Kidney (tissue), 14 donors: Measurements from ENCODE around the gene PCMT1. TPM values are rescaled to one million over a fixed set of nuclear protein-coding genes. Genes with fewer than 3 reads are reported as not detected.

Experiments used
- DNase-seq, 5 donors: peaks; one replicate each; pipeline ENCODE4 v3.0.0-alpha.2; 2013 to 2020
- FAIRE-seq: peaks from 2 replicates; lab custom pipeline; 2012; peaks lifted over from hg19 to GRCh38; lab: Jason Lieb, UNC
- H3K27ac ChIP-seq, 2 donors: one replicate each; pipeline ENCODE4 v1.7.0; 2013; ENCODE audit warnings: low read depth in 2 of 2, low read length in 2 of 2, inconsistent platforms in 1 of 2
- H3K27me3 ChIP-seq: one replicate; pipeline ENCODE4 v1.7.1; 2013; ENCODE audit warnings: low read length, inconsistent platforms; ENCODE audit not compliant: control insufficient read depth, insufficient read depth
- H3K36me3 ChIP-seq, 3 donors: one replicate each; pipeline versions ENCODE4 v1.7.0 to v1.7.1; 2013; ENCODE audit warnings: low read length in 3 of 3, control low read depth in 1 of 3, inconsistent platforms in 1 of 3; ENCODE audit not compliant: insufficient read depth in 3 of 3, control insufficient read depth in 2 of 3
- H3K4me1 ChIP-seq, 3 donors: one replicate each; pipeline versions ENCODE4 v1.7.0 to v1.7.1; 2013; ENCODE audit warnings: low read length in 3 of 3, inconsistent platforms in 1 of 3, low read depth in 1 of 3; ENCODE audit not compliant: control insufficient read depth in 2 of 3, insufficient read depth in 2 of 3
- H3K4me3 ChIP-seq, 3 donors: one replicate each; pipeline versions ENCODE4 v1.7.0 to v1.8.1; 2013; ENCODE audit warnings: low read length in 3 of 3, control low read depth in 1 of 3, inconsistent platforms in 1 of 3
- H3K9ac ChIP-seq, 3 donors: one replicate each; pipeline versions ENCODE4 v1.7.0 to v1.7.1; 2013; ENCODE audit warnings: low read length in 3 of 3, control low read depth in 1 of 3, inconsistent platforms in 1 of 3
- H3K9me3 ChIP-seq, 3 donors: one replicate each; pipeline versions ENCODE4 v1.7.0 to v1.7.1; 2013; ENCODE audit warnings: low read length in 3 of 3, control low read depth in 1 of 3, inconsistent platforms in 1 of 3; ENCODE audit not compliant: control insufficient read depth in 2 of 3, insufficient read depth in 1 of 3
- CTCF ChIP-seq: IDR thresholded peaks from 3 replicates; pipeline ENCODE4 v1.5.1; 2012; ENCODE audit warnings: mild to moderate bottlenecking, moderate library complexity, borderline replicate concordance; ENCODE audit not compliant: insufficient read depth; ENCODE audit errors: extremely low read depth
- intact Hi-C: fragments of 100-400 bp; cut with DNase I; formaldehyde crosslinking; loops from one replicate; pipeline ENCODE4 v1.11.1; 2022
- polyA plus RNA-seq: library from polyadenylated mRNA; stranded (reverse); fragments of 350-450 nt; fragmentation: Illumina TruSeq; extraction: RNeasy Lipid Tissue Mini Kit (QIAGEN cat#74804); gene quantifications from one replicate; pipeline ENCODE4 v1.2.3, GENCODE V29; 2014; ENCODE audit warnings: low read depth, low replicate concordance; ENCODE audit not compliant: insufficient read depth
- total RNA-seq: library from RNA; stranded (reverse); fragmentation: NEBNext Ultra II Directional; extraction: Animal tissue kit (Norgen Biotek cat#: 25700); gene quantifications from one replicate; pipeline ENCODE4 v1.2.1, GENCODE V29; 2021
- donor health status: control.
- donor health status: control.
- donor health status: control.
- donor health status: control.
- donor health status: control.
- donor health status: DM: yes; HTN: yes; CAD: no.
- donor health status: Normal renal cell carcinoma (clear cell type).

PCMT1 gene
- total and polyA plus RNA-seq, 2 donors from 2014 or later: 62.8 to 71.2 TPM

- no peak for TF ChIP-seq CTCF
- H3K4me1 ChIP-seq: no peaks in the 10 kb centered on the region
- H3K27me3 ChIP-seq: no peaks in the 10 kb centered on the region
- H3K36me3 ChIP-seq: no peaks in the 10 kb centered on the region
- no peaks in the 10 kb centered on the region for H3K9me3 ChIP-seq
- no peak for FAIRE-seq
- H3K4me3 ChIP-seq: no peak overlapping the region
- no peak overlapping the region for H3K27ac ChIP-seq
- H3K9ac ChIP-seq: no peak overlapping the region
- DNase-seq: no peak
- intact Hi-C loops: no loop called here
Measured at GRCh38 chr6:149779644-149779963, 30.1 kb downstream of the PCMT1 start.

GRCh38 chr6:149781715-149782114 lies 32.2 kb downstream of the PCMT1 start:
- H3K4me3 ChIP-seq: no peak overlapping the region
- no peaks in the 10 kb centered on the region for H3K4me1 ChIP-seq
- FAIRE-seq (no peak), DNase-seq (no peak)
- no peaks in the 10 kb centered on the region for H3K36me3 ChIP-seq
- H3K27me3 ChIP-seq: no peaks in the 10 kb centered on the region
- intact Hi-C loops: no loop called here
- TF ChIP-seq CTCF: no peak
- H3K9ac ChIP-seq: no peak overlapping the region
- H3K27ac ChIP-seq: no peak overlapping the region
- H3K9me3 ChIP-seq: no peaks in the 10 kb centered on the region

- no peaks in the 10 kb centered on the region for H3K4me1 ChIP-seq
- FAIRE-seq: no peak
- intact Hi-C loops: no loop called here
- no peak overlapping the region for H3K9ac ChIP-seq
- DNase-seq: no peak
- TF ChIP-seq CTCF: no peak
- no peak overlapping the region for H3K4me3 ChIP-seq
- H3K27ac ChIP-seq: no peak overlapping the region
- no peaks in the 10 kb centered on the region for H3K27me3 ChIP-seq
- H3K9me3 ChIP-seq: no peaks in the 10 kb centered on the region
- H3K36me3 ChIP-seq: no peaks in the 10 kb centered on the region
Measured at GRCh38 chr6:149782337-149782736, 32.8 kb downstream of the PCMT1 start.

- Histone ChIP-seq H3K9ac (no peak overlapping the region), H3K27me3 (no peaks in the 10 kb centered on the region), H3K4me3 (no peak overlapping the region), H3K4me1 (no peaks in the 10 kb centered on the region), H3K9me3 (no peaks in the 10 kb centered on the region), H3K27ac (no peak overlapping the region), H3K36me3 (no peaks in the 10 kb centered on the region)
- intact Hi-C loops: no loop called here
- no peak for FAIRE-seq
- DNase-seq: peak in 1 of 5 donors; percentile 1
- TF ChIP-seq CTCF: no peak
Measured at GRCh38 chr6:149783551-149783950, 34.0 kb downstream of the PCMT1 start.
